OCI-LY7 (cell line): Measurements from ENCODE around the gene MAP3K10. TPM values are rescaled to one million over a fixed set of nuclear protein-coding genes. Genes with fewer than 3 reads are reported as not detected.

ENCODE experiments used
- BruUV-seq: library from RNA; stranded (reverse); fragments of 400-500 nt; replicated peaks from 2 replicates; lab custom pipeline; 2021; lab: Mats Ljungman, UMichigan
- CTCF ChIA-PET: fragments of 300-600 bp; sonication (Branson Sonifier 250); formaldehyde crosslinking; loops from one replicate; lab custom pipeline; 2022; ENCODE audit warnings: antibody characterized with exemption; ENCODE audit not compliant: unreplicated experiment; lab: Charles Lee
- POLR2A ChIA-PET: fragments of 300-600 bp; sonication (Branson Sonifier 250); formaldehyde crosslinking; loops from one replicate; lab custom pipeline; 2022; ENCODE audit warnings: antibody characterized with exemption; lab: Charles Lee
- DNase-seq: peaks from one replicate; pipeline ENCODE4 v3.0.0-alpha.2; 2015; ENCODE audit warnings: low spot score
- H2AFZ ChIP-seq: fragments of 200-600 bp; sonication (generic), shearing (Covaris generic); 2 replicates; pipeline ENCODE4 v1.6.1; 2014; ENCODE audit warnings: mild to moderate bottlenecking, antibody characterized with exemption, low read length, moderate library complexity
- H3K27ac ChIP-seq: fragments of 200-600 bp; sonication (generic); 2 replicates; pipeline ENCODE4 v1.5.1; 2014; ENCODE audit warnings: mixed run types, low read depth, mild to moderate bottlenecking, moderate library complexity, low read length, inconsistent platforms; ENCODE audit not compliant: poor library complexity, severe bottlenecking
- H3K36me3 ChIP-seq: fragments of 200-600 bp; sonication (generic); 2 replicates; pipeline ENCODE4 v1.6.1; 2014; ENCODE audit warnings: mild to moderate bottlenecking, antibody characterized with exemption, low read length, moderate library complexity, mixed read lengths; ENCODE audit not compliant: insufficient read depth
- H3K4me1 ChIP-seq: fragments of 200-600 bp; sonication (generic); 2 replicates; pipeline ENCODE4 v1.5.1; 2014; ENCODE audit warnings: mild to moderate bottlenecking, low read length; ENCODE audit not compliant: insufficient read depth, poor library complexity, severe bottlenecking
- H3K4me2 ChIP-seq: fragments of 200-600 bp; sonication (generic); 2 replicates; pipeline ENCODE4 v1.6.1; 2014; ENCODE audit warnings: mild to moderate bottlenecking, low read length
- H3K4me3 ChIP-seq: fragments of 200-600 bp; sonication (generic); 2 replicates; pipeline ENCODE4 v1.5.1; 2014; ENCODE audit warnings: mild to moderate bottlenecking, low read depth, low read length; ENCODE audit not compliant: poor library complexity, severe bottlenecking
- H3K79me2 ChIP-seq: fragments of 200-600 bp; sonication (generic); 2 replicates; pipeline ENCODE4 v1.6.1; 2016; ENCODE audit warnings: low read depth, mild to moderate bottlenecking, low read length, moderate library complexity, mixed read lengths; ENCODE audit not compliant: insufficient read depth
- H3K9me2 ChIP-seq: fragments of 200-600 bp; sonication (generic); 2 replicates; pipeline ENCODE4 v1.6.1; 2016; ENCODE audit warnings: mild to moderate bottlenecking, low read length, mixed read lengths; ENCODE audit not compliant: insufficient read depth
- H3K9me3 ChIP-seq: fragments of 200-600 bp; sonication (generic); 2 replicates; pipeline ENCODE4 v1.6.1; 2014; ENCODE audit warnings: mild to moderate bottlenecking, mixed run types, low read length, mixed read lengths
- H4K20me1 ChIP-seq: fragments of 200-600 bp; sonication (generic); 2 replicates; pipeline ENCODE4 v1.6.1; 2014; ENCODE audit warnings: mild to moderate bottlenecking, antibody characterized with exemption, low read length, moderate library complexity, mixed read lengths; ENCODE audit not compliant: insufficient read depth
- CTCF ChIP-seq: fragments of 200-600 bp; sonication (generic); conservative IDR thresholded peaks from 2 replicates; pipeline ENCODE4 v1.5.1; 2014; ENCODE audit warnings: mild to moderate bottlenecking, antibody characterized with exemption, low read length, moderate library complexity, mixed read lengths
- EZH2phosphoT487 ChIP-seq: fragments of 200-600 bp; sonication (generic); IDR thresholded peaks from 2 replicates; pipeline ENCODE4 v1.6.1; 2018; ENCODE audit warnings: low read depth, borderline replicate concordance, mild to moderate bottlenecking, mixed run types, antibody characterized with exemption, low read length, moderate library complexity, mixed read lengths
- intact Hi-C: fragments of 100-400 bp; cut with micrococcal nuclease; formaldehyde crosslinking; loops from one replicate; pipeline ENCODE4 v1.10.0; 2022; ENCODE audit not compliant: unreplicated experiment
- total RNA-seq, 2 experiments: library from RNA; depleted of rRNA in 1 of 2; stranded (reverse); fragments of >200 nt in 1 of 2; shearing (Covaris generic) in 1 of 2; gene quantifications; 2 replicates each; pipeline ENCODE4 v1.2.3, GENCODE V29; 2014 to 2022

MAP3K10 gene
- total RNA-seq, 2 experiments from 2014 or later: 20.6 to 32.5 TPM

DNA sequence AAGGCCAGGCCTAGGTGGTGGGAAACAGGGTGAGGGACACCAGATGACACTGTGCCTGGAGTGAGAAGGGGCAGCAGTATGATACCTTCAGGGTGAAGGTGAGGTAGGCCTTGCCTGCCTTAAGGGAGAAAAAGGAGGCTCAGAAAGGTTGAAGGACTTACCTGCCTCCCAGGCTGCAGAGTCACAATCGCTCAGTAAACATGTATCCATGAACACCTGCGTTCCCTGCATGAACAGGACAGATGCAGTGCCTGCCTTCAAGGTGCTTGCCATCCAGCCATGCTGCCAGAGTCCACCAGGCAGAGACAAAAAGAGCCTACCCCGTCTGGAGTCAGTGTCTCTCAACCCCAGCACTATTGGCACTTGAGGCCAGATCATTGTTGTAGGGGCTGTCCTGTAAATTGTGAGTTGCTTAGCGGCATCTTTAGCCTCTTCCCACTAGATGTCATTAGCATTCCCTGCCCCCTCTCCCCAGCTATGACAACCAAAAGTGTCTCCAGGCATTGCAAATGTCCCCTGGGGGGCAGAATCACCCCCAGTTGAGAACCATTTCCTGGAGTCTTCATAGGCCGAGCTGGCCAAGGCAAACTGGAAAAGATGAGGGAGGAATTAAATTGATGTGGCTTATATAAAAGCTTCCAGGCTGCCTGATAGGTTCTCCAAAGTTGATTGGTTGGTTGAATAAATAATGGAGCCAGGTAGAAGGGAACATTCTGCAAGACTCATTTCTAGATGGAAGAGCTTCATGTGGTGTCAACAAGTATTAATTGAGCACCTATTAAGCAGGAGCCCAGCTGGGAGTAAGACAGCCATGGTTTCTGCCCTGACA lies 1.7 kb downstream of the MAP3K10 start:
- peak overlapping the region; percentile 97 for H3K4me3 ChIP-seq
- no peaks in the 10 kb centered on the region for H3K36me3 ChIP-seq
- H4K20me1 ChIP-seq: no peaks in the 10 kb centered on the region
- no peak overlapping the region for H2AFZ ChIP-seq
- no peaks in the 10 kb centered on the region for H3K9me3 ChIP-seq
- intact Hi-C loops: no loop called here
- POLR2A ChIA-PET: no interaction called here
- CTCF ChIA-PET: no interaction called here
- no peak overlapping the region for H3K27ac ChIP-seq
- H3K9me2 ChIP-seq: no peaks in the 10 kb centered on the region
- BruUV-seq: no TSS peak
- no peaks in the 10 kb centered on the region for H3K79me2 ChIP-seq
- TF ChIP-seq EZH2phosphoT487: no peak
- TF ChIP-seq CTCF: peak; percentile 27; the same call in 1 of the 2 replicates
- peaks cover 12% of the 10 kb centered on the region for H3K4me1 ChIP-seq
- H3K4me2 ChIP-seq: peak overlapping the region; percentile 70
- no peak for DNase-seq

DNA sequence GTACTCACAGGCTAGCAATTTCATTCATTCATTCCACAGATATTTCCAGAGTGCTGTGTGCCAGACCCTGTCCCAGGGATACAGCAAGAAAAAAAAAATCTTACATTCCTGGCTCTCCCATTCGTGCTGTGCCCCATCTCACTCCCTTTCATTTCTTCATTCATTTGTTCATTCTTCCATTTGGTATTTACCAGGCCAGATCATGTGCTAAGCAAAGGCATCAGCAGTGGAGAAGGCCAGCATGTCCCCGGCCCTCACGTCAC lies 2.3 kb downstream of the MAP3K10 start:
- H3K4me2 ChIP-seq: peak overlapping the region; percentile 17; the same call in 1 of the 2 replicates
- CTCF ChIA-PET: no interaction called here
- no peaks in the 10 kb centered on the region for H4K20me1 ChIP-seq
- no peaks in the 10 kb centered on the region for H3K9me2 ChIP-seq
- BruUV-seq: TSS peak; percentile 41
- H3K4me1 ChIP-seq: peaks cover 12% of the 10 kb centered on the region
- no peak overlapping the region for H3K4me3 ChIP-seq
- TF ChIP-seq EZH2phosphoT487 (no peak), CTCF (no peak)
- H3K79me2 ChIP-seq: no peaks in the 10 kb centered on the region
- no peak overlapping the region for H2AFZ ChIP-seq
- H3K36me3 ChIP-seq: no peaks in the 10 kb centered on the region
- DNase-seq: no peak
- intact Hi-C loops: no loop called here
- H3K9me3 ChIP-seq: no peaks in the 10 kb centered on the region
- no peak overlapping the region for H3K27ac ChIP-seq
- POLR2A ChIA-PET: no interaction called here

DNA sequence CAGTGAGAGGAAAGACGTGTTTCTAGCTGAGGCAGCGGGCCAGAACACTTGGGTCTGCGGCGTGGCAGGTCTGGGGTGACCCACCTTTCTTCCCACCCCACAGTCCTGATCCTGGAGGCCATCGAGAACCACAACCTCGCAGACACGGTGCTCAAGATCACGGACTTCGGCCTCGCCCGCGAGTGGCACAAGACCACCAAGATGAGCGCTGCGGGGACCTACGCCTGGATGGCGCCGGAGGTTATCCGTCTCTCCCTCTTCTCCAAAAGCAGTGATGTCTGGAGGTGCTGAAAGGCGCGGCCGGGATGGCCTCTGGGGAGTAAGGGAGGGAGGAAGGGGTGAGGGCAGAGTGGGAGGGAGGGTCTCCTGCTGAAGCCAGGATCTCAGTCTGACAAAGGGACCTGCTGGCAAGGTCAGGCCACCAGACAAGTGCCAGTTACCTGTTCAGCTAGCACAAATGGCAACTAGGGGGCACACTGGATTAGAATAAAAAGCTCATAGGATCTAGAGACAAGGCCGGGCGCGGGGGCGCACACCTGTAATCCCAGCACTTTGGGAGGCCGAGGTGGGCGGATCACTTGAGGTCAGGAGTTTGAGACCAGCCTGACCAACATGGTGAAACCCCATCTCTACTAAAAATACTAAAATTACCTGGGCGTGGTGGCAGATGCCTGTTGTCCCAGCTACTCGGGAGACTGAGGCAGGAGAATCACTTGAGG lies 7.2 kb downstream of the MAP3K10 start:
- H3K9me2 ChIP-seq: no peaks in the 10 kb centered on the region
- intact Hi-C loops: no loop called here
- no peaks in the 10 kb centered on the region for H3K79me2 ChIP-seq
- H3K9me3 ChIP-seq: no peaks in the 10 kb centered on the region
- TF ChIP-seq CTCF: no peak
- no peak for TF ChIP-seq EZH2phosphoT487
- H3K36me3 ChIP-seq: no peaks in the 10 kb centered on the region
- no peak overlapping the region for H3K4me3 ChIP-seq
- H4K20me1 ChIP-seq: no peaks in the 10 kb centered on the region
- no peak overlapping the region for H2AFZ ChIP-seq
- no TSS peak for BruUV-seq
- no peaks in the 10 kb centered on the region for H3K4me1 ChIP-seq
- ChIA-PET CTCF (no interaction called here), POLR2A (no interaction called here)
- no peak overlapping the region for H3K27ac ChIP-seq
- H3K4me2 ChIP-seq: no peak overlapping the region
- DNase-seq: no peak
